WTC11 (cell line): ENCODE data around the gene TSKU. TPM values are rescaled to one million over a fixed set of nuclear protein-coding genes. Genes with fewer than 3 reads are reported as not detected.
A peak's percentile ranks its signal among the peaks of the same experiment; 100 is the strongest.

ENCODE experiments used
- ATAC-seq: fragments of 200-7000 bp; cut with Tn5 transposase; 2 replicates; pipeline ENCODE4 v1.10.0; 2021; ENCODE audit warnings: mild to moderate bottlenecking, moderate library complexity
- CTCF ChIA-PET: fragments of 300-600 bp; sonication (Branson Sonifier 250); formaldehyde crosslinking; loops from one replicate; lab custom pipeline; 2021; ENCODE audit warnings: antibody characterized with exemption; lab: Charles Lee
- POLR2A ChIA-PET: fragments of 350-600 bp; sonication (Branson Sonifier 250); formaldehyde crosslinking; loops from one replicate; lab custom pipeline; 2021; ENCODE audit warnings: antibody characterized with exemption; lab: Charles Lee
- DNase-seq: peaks from one replicate; pipeline ENCODE4 v3.0.0; 2021; ENCODE audit warnings: low spot score
- H3K27ac Mint-ChIP-seq: 2 replicates; pipeline ENCODE4 v1.8.0; 2021; ENCODE audit warnings: mixed read lengths
- H3K27me3 Mint-ChIP-seq: 2 replicates; pipeline ENCODE4 v1.8.0; 2021; ENCODE audit warnings: low read depth, mild to moderate bottlenecking, moderate library complexity, mixed read lengths
- H3K36me3 Mint-ChIP-seq: 2 replicates; pipeline ENCODE4 v1.8.0; 2021; ENCODE audit warnings: mixed read lengths
- H3K4me1 Mint-ChIP-seq: 2 replicates; pipeline ENCODE4 v1.8.0; 2022; ENCODE audit warnings: mixed read lengths
- H3K4me3 Mint-ChIP-seq: 2 replicates; pipeline ENCODE4 v1.8.0; 2021; ENCODE audit warnings: mild to moderate bottlenecking, moderate library complexity, mixed read lengths
- H3K9me3 Mint-ChIP-seq: 2 replicates; pipeline ENCODE4 v1.8.0; 2021; ENCODE audit warnings: mixed read lengths
- AFF4 ChIP-seq: sonication (generic); formaldehyde crosslinking; IDR thresholded peaks from 2 replicates; pipeline ENCODE4 v1.8.1; 2023; ENCODE audit warnings: mild to moderate bottlenecking, missing genetic modification reagents, borderline replicate concordance
- CBFB ChIP-seq: sonication (generic); formaldehyde crosslinking; IDR thresholded peaks from 2 replicates; pipeline ENCODE4 v1.8.1; 2022; ENCODE audit warnings: mild to moderate bottlenecking, low read depth, missing genetic modification reagents
- GRHL2 ChIP-seq: fragments of 250-450 bp; sonication (Bioruptor Pico); IDR thresholded peaks from 2 replicates; pipeline ENCODE4 v1.8.0; 2022; ENCODE audit warnings: mild to moderate bottlenecking, moderate library complexity; ENCODE audit not compliant: insufficient replicate concordance, severe bottlenecking
- GTF2I ChIP-seq: fragments of 250-450 bp; sonication (Bioruptor Pico); conservative IDR thresholded peaks from 2 replicates; pipeline ENCODE4 v1.4.0; 2021; ENCODE audit warnings: mild to moderate bottlenecking
- JUN ChIP-seq: sonication (generic); formaldehyde crosslinking; IDR thresholded peaks from 2 replicates; pipeline ENCODE4 v1.8.0; 2023; ENCODE audit warnings: mild to moderate bottlenecking, missing genetic modification reagents
- KAT7 ChIP-seq: sonication (generic); formaldehyde crosslinking; IDR thresholded peaks from 2 replicates; pipeline ENCODE4 v1.8.1; 2023; ENCODE audit warnings: missing genetic modification reagents, mild to moderate bottlenecking, borderline replicate concordance
- MAX ChIP-seq: sonication (generic); formaldehyde crosslinking; IDR thresholded peaks from 2 replicates; pipeline ENCODE4 v1.8.0; 2022; ENCODE audit warnings: mild to moderate bottlenecking, missing genetic modification reagents
- MLX ChIP-seq: sonication (generic); formaldehyde crosslinking; IDR thresholded peaks from 2 replicates; pipeline ENCODE4 v1.8.1; 2023; ENCODE audit warnings: mild to moderate bottlenecking, missing genetic modification reagents, moderate library complexity
- MYBL2 ChIP-seq: sonication (generic); formaldehyde crosslinking; IDR thresholded peaks from 2 replicates; pipeline ENCODE4 v1.8.1; 2023; ENCODE audit warnings: mild to moderate bottlenecking, moderate library complexity, missing genetic modification reagents
- NR1H2 ChIP-seq: sonication (generic); formaldehyde crosslinking; IDR thresholded peaks from 2 replicates; pipeline ENCODE4 v1.9.0; 2021; ENCODE audit warnings: mild to moderate bottlenecking, moderate library complexity, missing genetic modification reagents
- NR2C2 ChIP-seq: sonication (generic); formaldehyde crosslinking; IDR thresholded peaks from 2 replicates; pipeline ENCODE4 v1.8.0; 2022; ENCODE audit warnings: mild to moderate bottlenecking, missing genetic modification reagents
- OVOL2 ChIP-seq: fragments of 250-450 bp; sonication (Bioruptor Pico); IDR thresholded peaks from 2 replicates; pipeline ENCODE4 v1.9.0; 2021; ENCODE audit warnings: mild to moderate bottlenecking, borderline replicate concordance
- PRDM15 ChIP-seq: sonication (generic); formaldehyde crosslinking; IDR thresholded peaks from 2 replicates; pipeline ENCODE4 v1.8.0; 2022; ENCODE audit warnings: missing genetic modification reagents
- PREB ChIP-seq: sonication (generic); formaldehyde crosslinking; IDR thresholded peaks from 2 replicates; pipeline ENCODE4 v1.8.1; 2022; ENCODE audit warnings: mild to moderate bottlenecking, missing genetic modification reagents, moderate library complexity, borderline replicate concordance
- PRRX2 ChIP-seq: fragments of 250-450 bp; sonication (Bioruptor Pico); IDR thresholded peaks from 2 replicates; pipeline ENCODE4 v1.8.0; 2021; ENCODE audit warnings: mild to moderate bottlenecking
- RELA ChIP-seq: sonication (generic); formaldehyde crosslinking; IDR thresholded peaks from 2 replicates; pipeline ENCODE4 v1.8.1; 2022; ENCODE audit warnings: missing genetic modification reagents, mild to moderate bottlenecking, borderline replicate concordance
- SMAD3 ChIP-seq: sonication (generic); formaldehyde crosslinking; IDR thresholded peaks from 2 replicates; pipeline ENCODE4 v1.8.0; 2022; ENCODE audit warnings: missing genetic modification reagents, mild to moderate bottlenecking, borderline replicate concordance
- TCF7 ChIP-seq: sonication (generic); formaldehyde crosslinking; IDR thresholded peaks from 2 replicates; pipeline ENCODE4 v1.8.0; 2022; ENCODE audit warnings: mild to moderate bottlenecking, low read depth, missing genetic modification reagents, moderate library complexity
- USF2 ChIP-seq: sonication (generic); formaldehyde crosslinking; IDR thresholded peaks from 2 replicates; pipeline ENCODE4 v1.8.1; 2023; ENCODE audit warnings: mild to moderate bottlenecking, missing genetic modification reagents, moderate library complexity
- ZBTB21 ChIP-seq: sonication (generic); formaldehyde crosslinking; IDR thresholded peaks from 2 replicates; pipeline ENCODE4 v1.8.1; 2023; ENCODE audit warnings: mild to moderate bottlenecking, missing genetic modification reagents, borderline replicate concordance
- ZMAT4 ChIP-seq: fragments of 250-450 bp; sonication (Bioruptor Pico); IDR thresholded peaks from 2 replicates; pipeline ENCODE4 v1.9.0; 2021; ENCODE audit warnings: mild to moderate bottlenecking
- ZNF219 ChIP-seq: sonication (generic); formaldehyde crosslinking; IDR thresholded peaks from 2 replicates; pipeline ENCODE4 v1.8.0; 2023; ENCODE audit warnings: missing genetic modification reagents, mild to moderate bottlenecking, borderline replicate concordance
- ZNF232 ChIP-seq: sonication (generic); formaldehyde crosslinking; IDR thresholded peaks from 2 replicates; pipeline ENCODE4 v1.8.0; 2022; ENCODE audit warnings: mild to moderate bottlenecking, missing genetic modification reagents
- ZNF396 ChIP-seq: fragments of 250-450 bp; sonication (Bioruptor Pico); IDR thresholded peaks from 2 replicates; pipeline ENCODE4 v1.8.0; 2021; ENCODE audit warnings: mild to moderate bottlenecking, moderate library complexity, borderline replicate concordance
- total RNA-seq: library from RNA; stranded (reverse); gene quantifications from 3 replicates; pipeline ENCODE4 v1.2.3, GENCODE V29; 2021

TSKU gene
- total RNA-seq, 1 experiment from 2014 or later: 30.3 TPM

GRCh38 chr11:76771446-76772099 lies 11.6 kb upstream of the TSKU start:
- ATAC-seq (no peak), DNase-seq (no peak)
- peaks cover 27% of the 10 kb centered on the region for H3K36me3 Mint-ChIP-seq
- ChIA-PET POLR2A (no interaction called here), CTCF (interaction anchor here (0.9 to 1.5 kb wide), 4 partner anchors 10 to 149 kb away, joined by 3 to 6 read pairs (median 4); no protein-coding TSS in a partner anchor)
- H3K27me3 Mint-ChIP-seq: peaks cover 15% of the 10 kb centered on the region
- H3K4me3 Mint-ChIP-seq: no peak overlapping the region
- peak overlapping the region; percentile 43; the same call in 1 of the 2 replicates for H3K27ac Mint-ChIP-seq
- TF ChIP-seq SMAD3 (CRISPR knock-in tag): no peak
- no peak for TF ChIP-seq PRDM15 (CRISPR knock-in tag)
- TF ChIP-seq CBFB: no peak
- no peak for TF ChIP-seq MYBL2 (CRISPR knock-in tag)
- TF ChIP-seq ZMAT4: no peak
- no peak for TF ChIP-seq ZNF396 (CRISPR knock-in tag)
- TF ChIP-seq RELA: no peak
- no peak for TF ChIP-seq NR1H2
- no peak for TF ChIP-seq MLX
- H3K4me1 Mint-ChIP-seq: peaks cover 71% of the 10 kb centered on the region
- peaks cover 24% of the 10 kb centered on the region for H3K9me3 Mint-ChIP-seq

- Mint-ChIP-seq H3K4me3 (no peak overlapping the region), H3K27ac (no peak overlapping the region), H3K4me1 (peaks cover 66% of the 10 kb centered on the region), H3K27me3 (peaks cover 21% of the 10 kb centered on the region), H3K36me3 (peaks cover 34% of the 10 kb centered on the region), H3K9me3 (peaks cover 31% of the 10 kb centered on the region)
- no peak for DNase-seq
- ChIA-PET POLR2A (no interaction called here), CTCF (no interaction called here)
- ATAC-seq: no peak
- TF ChIP-seq OVOL2 (CRISPR knock-in tag) (no peak), GRHL2 (CRISPR knock-in tag) (no peak), MAX (CRISPR knock-in tag) (no peak), ZNF219 (no peak), PRRX2 (CRISPR knock-in tag) (no peak), KAT7 (CRISPR knock-in tag) (no peak), AFF4 (CRISPR knock-in tag) (no peak), PREB (no peak), JUN (CRISPR knock-in tag) (no peak), GTF2I (no peak), ZBTB21 (CRISPR knock-in tag) (no peak), TCF7 (no peak), NR2C2 (CRISPR knock-in tag) (no peak), SMAD3 (CRISPR knock-in tag) (no peak), ZNF232 (CRISPR knock-in tag) (no peak), USF2 (CRISPR knock-in tag) (no peak)
Observed at GRCh38 chr11:76772100-76772782, 10.9 kb upstream of the TSKU start.
